ENCODE results near the gene SP140L.
"Not testable (repeated sequence)": the region's sequence is repeated elsewhere in the genome, so short reads cannot be mapped to it uniquely, and the experiment has no call there.

SP140L gene

DNA sequence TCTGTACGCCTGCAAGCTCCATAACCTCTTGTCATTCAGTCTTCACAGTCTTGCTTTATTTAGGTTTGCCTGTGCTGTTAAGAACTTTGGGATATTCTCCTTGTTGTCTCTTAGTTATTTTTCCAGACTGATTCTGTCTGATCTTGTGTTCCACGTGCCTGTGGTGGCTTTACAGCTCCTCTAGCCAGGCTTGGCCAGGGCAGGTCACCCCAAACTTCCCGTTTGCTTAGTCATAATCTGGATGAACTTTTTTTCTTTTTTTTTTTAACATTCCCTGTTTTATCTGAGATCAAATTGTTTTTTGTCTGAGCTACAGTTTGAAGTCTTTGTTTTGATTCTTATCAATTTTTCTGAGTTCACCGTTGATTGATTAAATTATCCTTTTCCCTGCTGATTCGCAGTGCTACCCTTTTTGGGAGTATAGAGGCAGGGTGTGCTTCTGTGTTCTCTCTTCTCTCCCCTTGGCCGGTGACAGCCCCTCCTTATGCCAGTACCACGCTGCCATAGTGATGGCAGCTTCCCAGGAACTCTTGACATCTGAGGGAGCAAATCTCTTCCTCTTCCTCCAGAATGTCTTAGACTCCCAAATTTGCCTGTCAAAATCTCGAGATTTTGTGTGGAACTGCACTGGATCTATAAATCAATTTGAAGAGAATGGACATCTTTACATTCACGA lies 91.5 kb downstream of the SP140L start:
- DNase-seq (ENCODE audit: low spot score) = no peak

DNA sequence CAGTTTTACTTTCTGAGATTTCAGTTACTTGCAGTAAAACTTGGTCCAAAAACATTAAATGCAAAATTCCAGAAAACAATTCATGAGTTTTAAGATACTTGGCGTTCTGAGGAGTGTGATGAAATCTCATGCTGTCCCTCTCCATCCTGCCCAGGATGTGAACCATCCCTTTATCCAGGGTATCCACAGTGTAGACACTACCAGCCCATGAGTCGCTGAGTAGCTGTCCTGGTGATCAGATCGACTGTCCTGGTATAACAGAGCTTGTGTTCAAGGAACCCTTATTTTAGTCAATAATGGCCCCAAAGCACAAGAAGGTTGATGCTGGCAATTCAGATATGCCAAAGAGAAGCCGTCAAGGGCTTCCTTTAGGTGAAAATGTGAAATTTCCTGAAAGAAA lies 92.2 kb downstream of the SP140L start:
- no peak for DNase-seq (ENCODE audit: low spot score)

- DNase-seq (ENCODE audit: low spot score) = no peak
Observed at GRCh38 chr2:230422149-230422548, 95.2 kb downstream of the SP140L start.

DNA sequence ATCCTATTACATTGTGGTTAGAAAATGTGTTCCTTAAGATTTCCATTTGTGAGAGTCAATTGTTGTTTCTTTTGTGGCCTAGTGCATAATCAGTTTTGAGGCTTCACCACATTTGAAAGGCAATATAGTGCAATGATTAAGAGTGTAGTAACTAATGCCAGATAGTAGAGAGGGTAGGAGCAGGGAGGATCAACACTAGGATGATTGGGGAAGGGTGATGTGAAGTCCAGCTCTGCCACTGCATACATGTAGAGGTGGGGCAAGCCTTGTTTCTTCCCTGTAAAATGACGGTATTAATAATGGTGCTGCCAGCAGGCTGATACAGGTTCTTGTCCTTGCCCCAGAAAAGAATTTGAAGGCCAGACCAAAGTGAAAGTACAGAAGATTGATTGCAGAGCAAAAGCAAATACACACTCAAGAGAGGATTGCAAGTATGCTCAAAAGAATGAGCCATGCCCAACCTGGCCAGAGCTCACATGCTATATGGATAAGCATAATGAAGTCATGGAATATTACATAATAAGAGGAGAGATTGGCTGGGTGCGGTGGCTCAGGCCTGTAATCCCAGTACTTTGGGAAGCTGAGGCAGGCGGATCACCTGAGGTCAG lies 97.0 kb downstream of the SP140L start:
- DNase-seq (ENCODE audit: low spot score) = no peak

GRCh38 chr2:230425377-230425776 lies 98.4 kb downstream of the SP140L start:
- DNase-seq (ENCODE audit: low spot score) = no peak

- no peak for DNase-seq (ENCODE audit: low spot score)
Observed at GRCh38 chr2:230429513-230429912, 102.5 kb downstream of the SP140L start.

GRCh38 chr2:230430957-230431910 lies 104.2 kb downstream of the SP140L start:
- DNase-seq (ENCODE audit: low spot score) = no peak

DNA sequence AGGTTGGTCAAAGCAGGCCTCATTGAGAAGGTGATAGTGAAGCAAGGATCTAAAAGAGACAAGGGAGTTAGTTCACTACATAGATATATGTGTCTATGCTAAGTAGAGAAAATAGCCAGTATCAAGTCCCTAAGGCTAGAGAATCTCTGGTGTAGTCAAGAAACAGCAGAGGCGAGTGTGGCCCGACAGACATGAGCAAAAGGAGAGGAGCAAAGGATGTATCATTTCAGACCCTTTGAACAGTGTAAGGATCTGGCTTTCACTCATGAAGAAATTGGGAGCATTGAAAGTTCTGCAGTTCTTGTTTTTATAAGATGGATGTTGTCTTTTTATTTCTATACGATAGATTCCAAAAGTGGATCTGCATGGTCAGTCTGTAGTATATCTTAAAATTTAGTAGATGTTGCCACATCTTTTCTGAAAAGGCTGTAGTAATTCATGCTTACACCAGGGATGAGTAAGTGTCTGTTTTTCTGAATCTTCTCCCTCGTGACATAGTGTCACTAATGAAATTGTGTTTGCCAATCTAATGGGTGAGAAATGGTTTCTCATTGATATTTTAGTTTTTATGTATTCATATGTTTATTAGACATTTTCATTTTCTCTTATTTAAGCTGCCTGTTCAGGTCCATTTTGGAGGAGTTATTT lies 107.8 kb downstream of the SP140L start:
- DNase-seq (ENCODE audit: low spot score) = no peak

- no peak for DNase-seq (ENCODE audit: low spot score)
Observed at GRCh38 chr2:230435431-230435830, 108.4 kb downstream of the SP140L start.

GRCh38 chr2:230439121-230439520 lies 112.1 kb downstream of the SP140L start:
- not testable (repeated sequence) for DNase-seq (ENCODE audit: low spot score)

DNA sequence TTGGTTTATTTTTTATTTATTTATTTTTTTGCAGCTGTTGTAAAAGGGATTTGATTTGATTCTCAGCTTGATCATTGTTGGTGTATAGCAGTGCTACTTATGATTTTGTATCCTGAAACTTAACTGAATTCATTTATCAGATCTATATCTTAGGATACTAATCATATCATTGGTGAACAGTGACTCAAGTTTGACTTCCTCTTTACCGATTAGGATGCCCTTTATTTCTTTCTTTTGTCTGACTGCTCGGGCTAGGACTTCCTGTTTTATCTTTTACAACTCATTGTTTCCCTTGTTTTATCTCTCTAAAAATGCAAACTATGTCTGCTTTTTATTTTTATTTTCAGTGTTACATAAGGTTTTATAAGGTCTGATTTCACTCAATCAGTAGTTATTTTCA lies 112.6 kb downstream of the SP140L start:
- DNase-seq (ENCODE audit: low spot score) = no peak

- peak; percentile 33 for DNase-seq (ENCODE audit: low spot score)
Observed at GRCh38 chr2:230441227-230441897, 114.4 kb downstream of the SP140L start.

DNA sequence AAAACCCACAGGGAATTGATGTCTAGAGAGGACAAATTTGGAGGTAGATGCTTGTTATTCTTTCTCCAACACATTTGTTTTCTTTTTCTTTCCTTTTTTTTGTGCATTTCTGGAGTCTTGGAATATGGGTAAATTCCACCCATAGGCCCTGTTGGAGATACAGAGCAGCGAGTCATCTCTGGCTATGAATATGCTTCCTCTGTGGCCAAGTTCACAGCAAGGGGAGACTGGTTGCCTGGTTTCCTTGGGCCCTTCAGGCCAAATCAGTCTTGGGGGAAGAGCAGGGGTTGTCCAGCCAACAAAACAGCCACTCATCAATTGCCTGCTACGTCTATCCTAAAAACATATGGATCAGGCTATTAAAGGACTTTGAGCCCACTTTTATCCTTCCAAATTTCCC lies 116.5 kb downstream of the SP140L start:
- DNase-seq (ENCODE audit: low spot score) = no peak

DNA sequence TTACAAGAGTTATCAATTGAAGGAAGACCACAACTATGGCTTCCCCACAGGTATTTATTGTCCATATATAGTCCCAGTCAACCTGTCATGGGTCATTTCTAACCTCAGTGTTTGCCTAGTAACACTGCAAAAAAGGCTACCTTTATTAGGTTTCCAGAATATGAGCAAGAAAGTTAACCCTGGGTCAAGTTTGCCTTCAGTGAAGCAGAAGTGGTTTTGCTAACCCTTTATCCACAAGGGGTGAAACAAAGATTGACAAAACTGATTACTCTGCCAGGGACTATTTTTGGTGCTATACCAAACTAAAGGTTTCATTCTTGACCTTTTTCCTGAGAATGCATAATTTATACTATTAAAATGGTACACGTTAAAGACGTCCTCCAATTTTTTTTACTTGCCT lies 117.8 kb downstream of the SP140L start:
- no peak for DNase-seq (ENCODE audit: low spot score)

GRCh38 chr2:230447036-230447435 lies 120.0 kb downstream of the SP140L start:
- DNase-seq (ENCODE audit: low spot score) = no peak

DNA sequence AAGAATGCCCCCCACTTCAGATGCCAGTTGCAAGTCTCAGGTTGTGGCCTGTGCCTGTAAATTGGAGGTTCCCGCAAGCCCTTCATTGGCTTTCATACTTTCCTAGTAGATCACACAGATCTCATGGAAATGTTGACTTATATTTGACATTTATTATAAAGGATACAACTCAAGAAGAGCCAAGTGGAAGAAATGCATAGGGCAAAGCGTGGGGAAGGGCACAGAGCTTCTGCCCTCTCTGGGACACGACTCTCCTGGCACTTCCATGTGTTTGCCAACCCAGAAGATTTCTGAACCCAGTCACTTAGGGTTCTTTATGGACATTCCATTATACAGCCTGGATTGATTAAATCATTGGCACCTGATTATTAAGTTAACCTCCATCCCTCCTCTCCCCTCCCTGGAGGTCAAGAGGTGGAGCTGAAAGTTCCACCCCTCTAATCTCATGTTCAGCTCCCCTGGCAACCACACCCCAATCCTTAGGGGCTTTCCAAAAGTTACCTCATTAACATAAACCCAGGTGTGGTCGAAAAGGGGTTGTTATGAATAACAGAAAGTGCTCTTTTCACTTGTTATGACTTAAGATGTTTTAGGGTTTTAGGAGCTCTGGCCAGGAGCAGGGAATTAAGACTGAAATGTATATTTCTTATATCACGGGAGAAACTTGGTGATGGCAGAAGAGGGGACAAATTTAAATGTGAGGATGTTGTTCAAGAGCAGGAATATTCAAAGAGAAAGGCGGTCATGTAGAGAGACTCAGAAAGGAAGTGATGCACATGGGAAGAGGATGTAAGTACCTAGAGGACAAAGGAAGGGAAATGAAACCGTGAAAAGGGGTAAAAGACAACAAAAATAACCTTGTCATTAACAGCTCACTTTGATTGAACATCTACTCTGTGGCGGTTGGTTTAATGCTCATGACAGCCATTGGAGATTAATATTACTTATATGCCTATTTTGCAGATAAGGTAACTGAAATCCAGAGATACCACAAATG lies 120.8 kb downstream of the SP140L start:
- peak; percentile 35 for DNase-seq (ENCODE audit: low spot score)

DNA sequence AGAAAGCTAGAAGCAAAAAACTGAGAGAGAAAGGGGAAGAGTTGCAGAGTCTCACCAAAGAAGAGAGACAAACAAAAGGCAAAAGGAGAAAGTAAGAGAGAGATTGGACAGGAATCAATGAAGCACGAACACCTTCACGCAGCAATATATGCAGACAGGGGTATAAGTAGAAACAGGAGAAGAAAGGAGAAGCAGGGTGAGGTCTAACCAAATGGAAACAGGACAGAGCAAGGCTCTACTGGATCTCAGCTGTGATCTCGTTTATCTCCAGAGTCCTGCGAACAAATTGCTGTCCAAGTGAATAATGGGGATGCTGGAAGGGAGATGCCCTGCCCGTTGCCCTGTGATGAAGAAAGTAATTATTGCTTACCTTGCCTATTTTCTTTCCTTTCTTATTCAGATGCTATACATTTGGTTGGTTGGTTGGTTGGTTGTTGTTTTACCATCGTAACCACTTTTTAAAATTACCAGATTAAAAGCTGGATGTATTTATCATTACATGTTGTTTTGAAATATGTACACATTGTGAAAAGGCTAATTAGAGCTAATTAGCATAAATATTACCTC lies 123.0 kb downstream of the SP140L start:
- no peak for DNase-seq (ENCODE audit: low spot score)

- no peak for DNase-seq (ENCODE audit: low spot score)
Observed at GRCh38 chr2:230453006-230453405, 126.0 kb downstream of the SP140L start.
